HG03442 (cell line): Measurements from ENCODE around the gene KIF23.
"Not testable (repeated sequence)": the region's sequence is repeated elsewhere in the genome, so short reads cannot be mapped to it uniquely, and the experiment has no call there.

Source experiments
- ATAC-seq: cut with Tn5 transposase; IDR thresholded peaks from one replicate; pipeline ENCODE4 v1.9.1; 2021; ENCODE audit warnings: mild to moderate bottlenecking, moderate library complexity; ENCODE audit not compliant: unreplicated experiment

The KIF23 gene

DNA sequence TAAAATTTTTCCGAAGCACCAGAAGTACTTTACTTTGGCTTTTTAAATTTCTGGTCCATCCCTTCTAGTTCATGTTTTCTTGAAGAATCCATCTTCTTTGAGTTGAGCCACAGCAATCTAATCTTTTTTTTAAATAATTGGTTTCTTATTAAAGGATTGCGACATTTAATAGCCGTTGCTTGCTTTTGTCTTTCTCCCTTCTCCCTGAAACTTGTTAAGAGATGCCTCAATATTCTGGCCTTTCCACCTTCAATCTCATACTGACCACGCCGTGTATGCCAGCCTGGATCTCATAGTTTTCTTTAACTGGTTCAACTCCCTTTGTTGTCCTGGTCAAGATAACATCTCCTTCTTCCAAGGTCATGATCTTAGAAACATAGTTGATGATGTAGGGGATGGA, 20.1 kb downstream of the KIF23 start:
- no peak for ATAC-seq

DNA sequence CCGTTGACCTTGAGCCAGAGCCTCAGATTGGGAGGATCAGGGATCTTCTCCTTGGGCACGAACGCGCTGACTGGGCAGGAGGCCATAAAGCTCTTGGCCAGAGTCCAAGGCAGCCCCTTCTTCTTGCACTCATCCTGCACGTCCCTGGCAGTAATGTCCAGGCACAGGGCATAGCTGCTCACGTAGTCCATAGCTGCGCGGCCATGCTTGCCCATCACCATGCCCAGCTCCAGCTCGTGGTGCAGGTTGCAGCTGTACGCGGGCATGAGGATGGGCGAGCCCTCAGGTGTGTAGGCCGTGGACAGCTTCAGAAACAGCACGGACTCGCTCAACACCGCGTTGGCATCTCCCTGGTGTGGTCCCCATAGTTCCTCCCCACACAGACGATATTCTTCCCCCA, 20.5 kb downstream of the KIF23 start:
- ATAC-seq: no peak

GRCh38 chr15:69435985-69436384, 21.8 kb downstream of the KIF23 start:
- ATAC-seq: no peak

DNA sequence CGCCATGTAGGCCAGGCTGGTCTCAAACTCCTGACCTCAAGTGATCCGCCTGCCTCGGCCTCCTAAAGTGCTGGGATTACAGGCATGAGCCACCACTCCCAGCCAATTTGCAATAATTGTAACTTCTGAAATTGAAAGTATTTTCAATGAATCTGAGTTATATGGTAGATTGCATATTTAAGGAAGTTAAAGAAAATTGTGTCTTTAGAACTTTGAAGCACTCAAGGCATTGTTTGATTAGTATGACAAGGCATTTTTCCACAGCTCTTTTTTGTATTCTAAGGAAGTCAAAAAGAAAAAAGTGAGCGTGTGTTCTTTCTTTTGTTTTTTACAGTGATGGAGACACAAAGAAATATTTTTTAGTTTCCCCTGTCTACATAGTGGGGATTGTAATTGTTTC, 22.8 kb downstream of the KIF23 start:
- ATAC-seq: no peak

GRCh38 chr15:69439623-69440022, 25.5 kb downstream of the KIF23 start:
- ATAC-seq: no peak

DNA sequence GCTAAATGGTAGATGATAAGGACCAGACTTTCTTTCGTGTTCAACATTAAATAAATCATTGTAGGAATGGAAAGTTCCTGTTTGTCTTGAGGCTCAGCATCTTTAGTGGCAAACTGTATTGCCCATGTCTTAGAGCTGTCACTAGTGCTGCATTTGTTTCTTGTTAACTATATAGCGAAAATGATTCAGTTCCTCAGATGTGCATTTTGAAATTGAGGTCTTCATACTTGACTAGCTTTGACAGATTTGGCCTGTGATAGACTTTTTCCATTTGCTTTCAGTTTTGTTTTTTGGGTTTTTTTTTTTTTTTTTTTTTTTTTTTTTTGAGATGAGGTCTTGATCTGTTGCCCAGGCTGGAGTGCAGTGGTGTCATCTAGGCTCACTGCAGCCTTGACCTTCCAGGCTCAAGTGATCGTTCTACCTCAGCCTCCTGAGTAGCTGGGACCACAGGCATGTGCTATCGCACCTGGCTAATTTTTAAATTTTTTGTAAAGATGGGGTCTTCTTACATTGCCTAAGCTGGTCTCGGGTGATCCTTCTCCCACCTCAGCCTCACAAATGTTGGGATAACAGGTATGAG, 29.0 kb downstream of the KIF23 start:
- ATAC-seq: peak; percentile 58

GRCh38 chr15:69444686-69445085, 30.5 kb downstream of the KIF23 start:
- no peak for ATAC-seq

GRCh38 chr15:69446953-69447352, 32.8 kb downstream of the KIF23 start:
- no peak for ATAC-seq

DNA sequence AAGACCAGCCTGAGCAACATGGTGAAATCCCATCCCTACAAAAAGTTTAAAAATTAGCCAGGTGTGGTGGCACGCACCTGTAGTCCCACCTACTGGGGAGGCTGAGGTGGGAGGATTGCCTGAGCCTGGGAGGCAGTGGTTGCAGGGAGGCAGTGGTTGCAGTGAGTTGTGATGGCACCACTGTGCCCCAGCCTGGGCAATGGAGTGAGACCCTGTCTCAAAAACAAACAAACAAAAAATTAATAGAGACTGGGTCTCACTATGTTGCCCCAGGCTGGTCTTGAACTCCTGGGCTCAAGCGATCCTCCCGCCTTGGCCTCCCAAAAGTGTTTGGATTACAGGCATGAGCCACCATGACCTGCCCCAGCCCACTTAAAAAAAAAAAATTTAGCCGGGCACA, 36.1 kb downstream of the KIF23 start:
- not testable (repeated sequence) for ATAC-seq

GRCh38 chr15:69450968-69451695, 37.0 kb downstream of the KIF23 start:
- ATAC-seq: no peak

GRCh38 chr15:69451951-69452691, 38.0 kb downstream of the KIF23 start:
- ATAC-seq: peak; percentile 27

DNA sequence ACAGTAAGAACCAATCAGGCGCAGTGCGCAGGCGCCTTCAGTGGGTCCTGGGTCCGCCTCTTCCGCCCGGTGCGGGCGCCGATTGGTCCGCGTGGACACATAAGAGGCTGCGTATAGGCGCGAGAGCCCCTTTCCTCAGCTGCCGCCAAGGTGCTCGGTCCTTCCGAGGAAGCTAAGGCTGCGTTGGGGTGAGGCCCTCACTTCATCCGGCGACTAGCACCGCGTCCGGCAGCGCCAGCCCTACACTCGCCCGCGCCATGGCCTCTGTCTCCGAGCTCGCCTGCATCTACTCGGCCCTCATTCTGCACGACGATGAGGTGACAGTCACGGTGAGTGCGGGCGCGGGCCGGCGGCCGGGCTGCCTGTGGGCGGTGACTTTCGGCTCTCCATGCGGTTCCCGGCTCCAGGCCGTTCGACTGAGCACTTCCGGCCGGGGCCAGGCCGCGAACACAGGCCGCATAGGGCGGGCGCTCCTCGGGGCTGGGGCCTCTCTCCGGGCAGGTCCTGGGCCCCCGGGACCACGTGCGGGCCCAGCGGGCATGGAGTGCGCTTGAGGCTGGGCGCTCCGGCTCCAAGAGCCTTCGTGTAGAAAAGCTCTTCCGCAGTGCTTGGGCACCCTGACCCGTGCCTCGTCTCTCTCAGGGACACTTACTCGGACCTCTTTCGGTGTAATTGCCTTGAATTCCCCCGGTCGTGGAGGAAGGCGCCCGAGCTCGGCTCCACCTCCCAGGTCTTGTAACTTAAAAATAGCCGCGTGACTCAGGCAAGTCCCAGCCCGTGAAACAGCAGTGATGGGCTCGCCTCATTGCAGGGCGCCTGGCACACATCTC, 38.8 kb downstream of the KIF23 start, which contains the start of gene RPLP1:
Gene RPLP1, plus strand, starts transcription at position 127 of the 830 bp plus-strand sequence. Its CDS starts 131 bp downstream, at position 258.
- peak; percentile 77 for ATAC-seq

GRCh38 chr15:69454953-69455352, 40.8 kb downstream of the KIF23 start:
- no peak for ATAC-seq

DNA sequence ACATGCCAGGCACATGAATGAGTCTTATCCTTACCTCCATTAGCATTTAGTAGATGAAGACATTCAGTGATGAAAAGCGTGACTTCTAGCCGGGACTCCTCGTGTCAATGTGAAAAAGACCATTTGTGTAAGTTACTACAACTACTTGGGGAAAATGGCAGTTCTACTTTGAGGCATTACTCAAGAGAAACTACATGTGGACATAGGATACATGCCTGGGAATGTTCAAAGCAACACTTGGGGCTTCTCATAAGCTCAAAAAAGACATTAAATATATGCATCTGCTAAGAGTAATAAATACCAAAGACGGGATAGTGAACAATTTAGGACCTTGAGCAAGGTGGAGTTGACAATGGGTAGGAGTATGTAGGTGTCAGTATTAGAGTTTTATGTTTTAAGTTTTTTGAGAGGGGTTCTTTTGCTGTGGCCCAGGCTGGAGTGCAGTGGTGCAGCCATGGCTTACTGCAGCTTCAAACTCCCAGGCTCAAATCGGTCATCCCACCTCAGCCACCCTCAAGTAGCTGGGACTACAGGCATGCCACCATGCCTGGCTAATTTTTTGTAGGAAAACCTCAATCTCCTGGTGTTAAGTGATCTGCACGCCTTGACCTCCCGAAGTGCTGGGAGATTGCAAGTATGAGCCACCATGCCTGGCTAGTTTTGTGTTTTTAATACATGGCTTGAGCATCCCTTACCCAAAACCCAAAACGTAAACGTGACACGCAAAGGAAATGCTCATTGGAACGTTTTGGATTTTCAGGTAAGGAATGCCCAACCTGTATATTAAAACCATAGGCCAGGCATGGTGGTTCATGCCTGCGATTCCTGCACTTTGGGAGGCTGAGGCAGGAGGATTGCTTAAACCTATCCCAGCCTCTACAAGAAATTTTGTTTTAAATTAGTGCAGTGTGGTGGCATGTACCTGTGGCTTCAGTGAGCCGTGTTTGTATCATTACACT, 42.3 kb downstream of the KIF23 start:
- ATAC-seq: no peak

- no peak for ATAC-seq
These were observed 43.4 kb downstream of the KIF23 start for GRCh38 chr15:69457304-69458280.

GRCh38 chr15:69459066-69459465, 44.9 kb downstream of the KIF23 start:
- no peak for ATAC-seq

DNA sequence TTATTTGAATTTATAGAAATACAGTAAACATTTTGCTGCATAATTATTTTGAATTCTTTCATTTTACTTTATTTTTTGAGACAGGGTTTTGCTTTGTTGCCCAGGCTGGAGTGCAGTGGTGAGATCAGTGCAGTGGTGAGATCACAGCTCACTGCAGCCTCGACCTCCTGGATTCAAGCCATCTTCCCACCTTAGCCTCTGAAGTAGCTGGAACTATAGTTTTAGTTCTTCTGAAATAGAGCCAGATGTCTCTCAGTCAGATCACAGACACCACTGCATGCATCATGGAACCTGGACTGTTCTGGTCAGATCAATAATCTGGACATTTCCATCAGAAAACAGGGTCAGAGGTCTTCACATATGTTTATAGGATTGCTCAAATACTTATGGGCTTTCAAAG, 46.3 kb downstream of the KIF23 start:
- no peak for ATAC-seq

DNA sequence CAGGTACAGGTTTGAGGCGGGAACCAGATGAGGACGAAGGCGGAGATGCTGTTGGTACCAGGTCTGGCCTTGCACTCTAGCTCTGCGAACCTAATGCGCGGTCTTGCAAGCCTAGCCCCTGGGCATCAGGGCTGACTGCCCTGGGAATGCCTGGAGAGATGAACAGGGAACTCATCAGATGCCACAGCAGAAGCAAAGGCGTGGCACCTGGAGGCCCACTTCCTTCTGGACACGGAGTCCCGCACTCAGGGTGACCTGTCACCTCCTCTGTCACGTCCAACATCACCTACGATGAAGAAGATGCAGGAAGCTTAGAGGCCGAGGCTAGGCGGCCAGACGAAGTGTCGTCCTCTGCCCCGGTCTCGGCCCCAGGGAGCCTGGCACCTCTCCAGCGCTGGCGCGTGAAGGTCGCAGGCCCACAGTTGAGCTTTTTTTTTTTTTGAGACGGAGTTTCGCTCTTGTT, 47.9 kb downstream of the KIF23 start:
- ATAC-seq: no peak
